Activated T-cell treated with anti-CD3 and anti-CD28 coated beads, Interleukin-2, amount 50 U/mL, for 4 hours (primary cell): ENCODE results near the gene SLC9A2. TPM values are rescaled to one million over a fixed set of nuclear protein-coding genes. Genes with fewer than 3 reads are reported as not detected.

ENCODE experiments used
- ATAC-seq, 2 donors: fragments of 200-7000 bp; cut with Tn5 transposase; one replicate each; pipeline ENCODE4 v1.10.0; 2021
- DNase-seq: peaks from one replicate; pipeline ENCODE4 v3.0.0-alpha.2; 2020
- H3K27me3 Mint-ChIP-seq: one replicate; pipeline ENCODE4 v1.8.0; 2021; ENCODE audit warnings: low read depth, mixed read lengths
- H3K36me3 Mint-ChIP-seq: one replicate; pipeline ENCODE4 v1.8.0; 2022; ENCODE audit warnings: mixed read lengths; ENCODE audit not compliant: insufficient read depth
- H3K4me1 Mint-ChIP-seq: one replicate; pipeline ENCODE4 v1.8.0; 2021; ENCODE audit warnings: low read depth, mixed read lengths
- H3K4me3 Mint-ChIP-seq: one replicate; pipeline ENCODE4 v1.8.0; 2021; ENCODE audit warnings: mild to moderate bottlenecking, moderate library complexity, mixed read lengths
- H3K9me3 Mint-ChIP-seq: one replicate; pipeline ENCODE4 v1.8.0; 2021; ENCODE audit warnings: mixed read lengths
- total RNA-seq, 3 donors: library from RNA; stranded (reverse); gene quantifications; one replicate each; pipeline ENCODE4 v1.2.1, GENCODE V29; 2021

The SLC9A2 gene
- total RNA-seq, 3 donors from 2014 or later = 0.03 to 0.08 (median 0.05) TPM

DNA sequence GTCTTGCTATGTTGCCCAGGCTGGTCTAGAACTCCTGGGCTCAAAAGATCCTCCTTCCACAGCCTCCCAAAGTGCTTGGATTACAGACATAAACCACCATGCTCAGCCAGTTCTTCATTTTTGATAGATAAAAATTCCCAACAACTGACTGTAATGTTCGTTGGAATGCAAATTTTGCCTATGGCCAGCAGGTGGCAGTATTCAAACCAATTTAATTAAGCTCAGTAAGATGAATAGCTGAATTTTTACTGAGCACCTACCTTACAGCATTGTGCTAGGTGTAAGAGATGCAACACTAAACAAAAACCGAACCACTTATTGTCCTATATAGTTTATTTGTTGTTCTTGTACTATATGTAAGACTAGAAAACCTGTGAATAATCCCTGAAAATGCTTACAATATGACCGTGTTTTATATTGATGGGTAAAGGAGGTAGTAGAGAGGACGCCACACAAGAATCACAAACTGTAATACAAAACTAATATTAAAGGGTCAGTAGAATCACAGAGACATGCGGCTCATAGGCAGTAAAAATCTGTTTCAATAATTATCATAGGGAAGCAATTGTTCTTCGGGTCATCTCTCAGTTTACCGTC lies 134.3 kb downstream of the SLC9A2 start:
- peaks cover 3% of the 10 kb centered on the region for H3K36me3 Mint-ChIP-seq
- no peak overlapping the region for H3K4me3 Mint-ChIP-seq
- no peaks in the 10 kb centered on the region for H3K9me3 Mint-ChIP-seq
- no peak for ATAC-seq
- H3K27me3 Mint-ChIP-seq = no peaks in the 10 kb centered on the region
- no peaks in the 10 kb centered on the region for H3K4me1 Mint-ChIP-seq
- DNase-seq = no peak

GRCh38 chr2:102754456-102755145 lies 135.2 kb downstream of the SLC9A2 start:
- Mint-ChIP-seq H3K36me3 (peaks cover 3% of the 10 kb centered on the region), H3K4me3 (no peak overlapping the region), H3K9me3 (no peaks in the 10 kb centered on the region), H3K27me3 (no peaks in the 10 kb centered on the region), H3K4me1 (no peaks in the 10 kb centered on the region)
- DNase-seq (no peak), ATAC-seq (no peak)

GRCh38 chr2:102755284-102755683 lies 135.9 kb downstream of the SLC9A2 start:
- H3K9me3 Mint-ChIP-seq = no peaks in the 10 kb centered on the region
- H3K27me3 Mint-ChIP-seq = no peaks in the 10 kb centered on the region
- H3K36me3 Mint-ChIP-seq = peaks cover 3% of the 10 kb centered on the region
- H3K4me1 Mint-ChIP-seq = no peaks in the 10 kb centered on the region
- DNase-seq (no peak), ATAC-seq (no peak)
- no peak overlapping the region for H3K4me3 Mint-ChIP-seq

GRCh38 chr2:102758439-102758838 lies 139.1 kb downstream of the SLC9A2 start:
- Mint-ChIP-seq H3K4me3 (no peak overlapping the region), H3K9me3 (no peaks in the 10 kb centered on the region), H3K4me1 (no peaks in the 10 kb centered on the region), H3K36me3 (peaks cover 10% of the 10 kb centered on the region), H3K27me3 (no peaks in the 10 kb centered on the region)
- DNase-seq (no peak), ATAC-seq (no peak)

Other genes starting within 250 kb of the SLC9A2 start
- gene IL18RAP, start 196.4 kb upstream of the SLC9A2 start, total RNA-seq = 1 to 10 TPM; 5.2 to 9.6 (median 8.3) TPM
- gene SLC9A4, start 146.3 kb upstream of the SLC9A2 start, total RNA-seq = under 1 TPM in 1 of 3 donors, not detected in 2; 0.05 TPM
- 1 to 10 TPM; 4.8 to 5.4 (median 5.0) TPM for gene TMEM182, start 142.5 kb downstream of the SLC9A2 start, total RNA-seq